Measurements from ENCODE around the gene EQTN. TPM values are rescaled to one million over a fixed set of nuclear protein-coding genes. Genes with fewer than 3 reads are reported as not detected.
A peak's percentile ranks its signal among the peaks of the same experiment; 100 is the strongest.

The EQTN gene
- 0.31 and 2.1 TPM in 2 replicates for total RNA-seq (2014; rRNA removed; shearing (Covaris generic))

GRCh38 chr9:27297050-27297449, at the start of gene EQTN:
Gene EQTN, minus strand, starts transcription at chr9:27297150. Its CDS starts 95 bp downstream, at chr9:27297055.
- H3K4me3 ChIP-seq (ENCODE audit: insufficient read depth, low read depth, low read length): no peak within 1 kb of the TSS
- no peaks in the 10 kb centered on the region for H3K36me3 ChIP-seq (replicated peaks; ENCODE audit: control insufficient read depth, insufficient read depth, low read length)
- no peaks in the 10 kb centered on the region for H3K27me3 ChIP-seq (ENCODE audit: control insufficient read depth, insufficient read depth, low read length)
- no peak for DNase-seq

DNA sequence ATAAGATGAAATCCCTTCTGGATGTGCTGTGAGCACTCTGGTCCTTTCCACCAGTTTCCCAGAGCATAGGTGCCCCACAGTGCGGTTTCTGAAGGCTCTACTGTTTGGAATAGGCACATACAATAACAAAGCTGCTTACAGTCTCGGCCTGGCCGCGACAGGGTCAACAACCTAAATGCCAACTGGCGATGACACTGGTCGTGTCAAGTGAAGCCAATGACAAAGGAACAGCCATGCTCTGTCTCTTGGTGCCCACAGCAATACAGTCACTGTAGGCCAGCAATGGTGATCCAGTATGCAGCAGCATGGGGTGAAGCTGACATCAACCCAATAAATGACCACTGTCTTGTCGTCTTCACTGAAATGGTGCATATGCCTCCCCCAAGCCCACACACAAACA, 47.8 kb upstream of the EQTN start:
- no peak overlapping the region for H3K4me3 ChIP-seq (ENCODE audit: insufficient read depth, low read depth, low read length)
- DNase-seq: no peak
- no peaks in the 10 kb centered on the region for H3K27me3 ChIP-seq (ENCODE audit: control insufficient read depth, insufficient read depth, low read length)
- no peaks in the 10 kb centered on the region for H3K36me3 ChIP-seq (replicated peaks; ENCODE audit: control insufficient read depth, insufficient read depth, low read length)

GRCh38 chr9:27341545-27342294, 44.8 kb upstream of the EQTN start:
- no peaks in the 10 kb centered on the region for H3K27me3 ChIP-seq (ENCODE audit: control insufficient read depth, insufficient read depth, low read length)
- no peak for DNase-seq
- H3K36me3 ChIP-seq (replicated peaks; ENCODE audit: control insufficient read depth, insufficient read depth, low read length): no peaks in the 10 kb centered on the region
- no peak overlapping the region for H3K4me3 ChIP-seq (ENCODE audit: insufficient read depth, low read depth, low read length)

DNA sequence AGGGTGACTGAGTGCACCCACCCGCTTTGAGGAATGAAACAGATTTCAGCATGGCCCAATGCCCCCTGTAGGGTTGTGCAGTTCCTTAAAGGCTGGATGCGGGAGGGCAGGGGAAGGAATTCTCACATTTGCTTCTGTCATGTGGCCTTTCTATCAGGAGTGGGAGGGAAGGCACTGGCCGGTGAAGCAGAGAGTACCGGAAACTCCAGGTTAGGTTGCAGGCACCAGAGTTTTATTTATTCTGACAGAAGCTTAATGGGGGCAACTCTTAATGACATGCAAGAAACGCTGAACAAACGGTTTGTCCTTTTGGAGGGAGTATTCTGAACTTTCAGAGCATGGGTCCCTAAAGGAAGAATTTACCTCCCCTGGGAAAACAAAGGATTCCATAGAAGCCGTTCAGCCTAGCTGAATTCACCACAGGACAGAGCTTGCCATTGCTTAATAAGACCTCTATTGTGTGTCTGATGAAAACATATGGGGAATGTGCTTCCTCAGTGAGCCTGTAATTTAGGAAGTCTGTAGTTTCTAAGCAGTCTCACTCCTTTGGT, 44.1 kb upstream of the EQTN start:
- peak; percentile 62 for DNase-seq

GRCh38 chr9:27340285-27340674, 43.3 kb upstream of the EQTN start:
- no peak overlapping the region for H3K4me3 ChIP-seq (ENCODE audit: insufficient read depth, low read depth, low read length)
- no peak for DNase-seq
- H3K27me3 ChIP-seq (ENCODE audit: control insufficient read depth, insufficient read depth, low read length): no peaks in the 10 kb centered on the region
- H3K36me3 ChIP-seq (replicated peaks; ENCODE audit: control insufficient read depth, insufficient read depth, low read length): no peaks in the 10 kb centered on the region

More for the DNA sequence above, 44.1 kb upstream of the EQTN start:
- H3K27me3 ChIP-seq (ENCODE audit: control insufficient read depth, insufficient read depth, low read length): no peaks in the 10 kb centered on the region
- H3K4me3 ChIP-seq (ENCODE audit: insufficient read depth, low read depth, low read length): no peak overlapping the region
- H3K36me3 ChIP-seq (replicated peaks; ENCODE audit: control insufficient read depth, insufficient read depth, low read length): no peaks in the 10 kb centered on the region

- DNase-seq: no peak
- Histone ChIP-seq H3K27me3 (ENCODE audit: control insufficient read depth, insufficient read depth, low read length) (no peaks in the 10 kb centered on the region), H3K36me3 (replicated peaks; ENCODE audit: control insufficient read depth, insufficient read depth, low read length) (no peaks in the 10 kb centered on the region), H3K4me3 (ENCODE audit: insufficient read depth, low read depth, low read length) (no peak overlapping the region)
Observed at GRCh38 chr9:27339661-27340284, 42.8 kb upstream of the EQTN start.

DNA sequence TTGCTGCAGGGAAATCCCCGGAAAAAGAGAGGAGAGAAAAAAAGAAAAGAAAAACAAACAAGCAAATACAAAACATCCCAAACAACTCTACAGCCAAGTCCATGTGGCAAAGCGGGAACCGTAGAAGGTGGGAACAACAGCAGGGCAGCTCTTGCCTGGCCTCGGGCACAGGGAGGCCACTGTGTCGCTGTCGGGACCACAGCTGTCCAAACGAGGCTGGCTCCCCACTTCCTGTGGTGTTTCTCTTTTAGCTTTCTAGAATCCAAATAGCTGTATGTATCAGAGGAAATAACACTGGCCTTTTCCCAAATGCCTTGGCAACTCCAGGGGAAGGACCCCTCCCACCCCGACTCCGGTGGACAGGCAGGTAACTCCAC, 41.6 kb upstream of the EQTN start:
- Histone ChIP-seq H3K4me3 (ENCODE audit: insufficient read depth, low read depth, low read length) (no peak overlapping the region), H3K36me3 (replicated peaks; ENCODE audit: control insufficient read depth, insufficient read depth, low read length) (no peaks in the 10 kb centered on the region), H3K27me3 (ENCODE audit: control insufficient read depth, insufficient read depth, low read length) (no peaks in the 10 kb centered on the region)
- no peak for DNase-seq

GRCh38 chr9:27337833-27338526, 41.0 kb upstream of the EQTN start:
- no peak for DNase-seq
- Histone ChIP-seq H3K4me3 (ENCODE audit: insufficient read depth, low read depth, low read length) (no peak overlapping the region), H3K27me3 (ENCODE audit: control insufficient read depth, insufficient read depth, low read length) (no peaks in the 10 kb centered on the region), H3K36me3 (replicated peaks; ENCODE audit: control insufficient read depth, insufficient read depth, low read length) (no peaks in the 10 kb centered on the region)

GRCh38 chr9:27337236-27337635, 40.3 kb upstream of the EQTN start:
- H3K36me3 ChIP-seq (replicated peaks; ENCODE audit: control insufficient read depth, insufficient read depth, low read length): no peaks in the 10 kb centered on the region
- no peak for DNase-seq
- H3K27me3 ChIP-seq (ENCODE audit: control insufficient read depth, insufficient read depth, low read length): no peaks in the 10 kb centered on the region
- H3K4me3 ChIP-seq (ENCODE audit: insufficient read depth, low read depth, low read length): no peak overlapping the region

DNA sequence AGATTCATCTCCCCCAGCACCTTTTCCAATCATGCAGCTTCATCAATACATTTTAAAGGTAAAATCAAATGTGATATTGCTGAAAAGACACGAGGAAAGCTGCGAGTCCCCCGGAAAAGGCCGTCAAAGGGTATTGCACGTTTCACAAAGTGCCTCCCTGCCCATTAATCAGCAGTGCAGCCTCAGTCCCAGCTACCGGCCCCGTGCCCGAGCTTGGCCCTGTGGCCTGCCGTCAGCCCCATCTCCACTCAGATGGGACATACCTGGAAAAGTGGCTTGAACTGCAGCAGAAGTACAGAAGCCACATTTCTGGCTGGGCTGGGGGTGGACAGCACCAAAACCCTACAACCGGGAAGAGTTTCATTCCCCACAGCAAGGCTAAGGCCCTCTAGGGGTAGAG, 39.9 kb upstream of the EQTN start:
- Histone ChIP-seq H3K36me3 (replicated peaks; ENCODE audit: control insufficient read depth, insufficient read depth, low read length) (no peaks in the 10 kb centered on the region), H3K27me3 (ENCODE audit: control insufficient read depth, insufficient read depth, low read length) (no peaks in the 10 kb centered on the region), H3K4me3 (ENCODE audit: insufficient read depth, low read depth, low read length) (no peak overlapping the region)
- DNase-seq: peak; percentile 51

- Histone ChIP-seq H3K4me3 (ENCODE audit: insufficient read depth, low read depth, low read length) (no peak overlapping the region), H3K36me3 (replicated peaks; ENCODE audit: control insufficient read depth, insufficient read depth, low read length) (no peaks in the 10 kb centered on the region), H3K27me3 (ENCODE audit: control insufficient read depth, insufficient read depth, low read length) (no peaks in the 10 kb centered on the region)
- DNase-seq: no peak
Observed at GRCh38 chr9:27336126-27336525, 39.2 kb upstream of the EQTN start.

- no peaks in the 10 kb centered on the region for H3K36me3 ChIP-seq (replicated peaks; ENCODE audit: control insufficient read depth, insufficient read depth, low read length)
Observed at GRCh38 chr9:27335075-27335474, 38.1 kb upstream of the EQTN start.

GRCh38 chr9:27333241-27334052, 36.5 kb upstream of the EQTN start:
- peak; percentile 90 for DNase-seq
- Histone ChIP-seq H3K27me3 (ENCODE audit: control insufficient read depth, insufficient read depth, low read length) (no peaks in the 10 kb centered on the region), H3K36me3 (replicated peaks; ENCODE audit: control insufficient read depth, insufficient read depth, low read length) (no peaks in the 10 kb centered on the region), H3K4me3 (ENCODE audit: insufficient read depth, low read depth, low read length) (no peak overlapping the region)

More at GRCh38 chr9:27335075-27335474, 38.1 kb upstream of the EQTN start:
- H3K27me3 ChIP-seq (ENCODE audit: control insufficient read depth, insufficient read depth, low read length): no peaks in the 10 kb centered on the region
- H3K4me3 ChIP-seq (ENCODE audit: insufficient read depth, low read depth, low read length): no peak overlapping the region
- DNase-seq: no peak

DNA sequence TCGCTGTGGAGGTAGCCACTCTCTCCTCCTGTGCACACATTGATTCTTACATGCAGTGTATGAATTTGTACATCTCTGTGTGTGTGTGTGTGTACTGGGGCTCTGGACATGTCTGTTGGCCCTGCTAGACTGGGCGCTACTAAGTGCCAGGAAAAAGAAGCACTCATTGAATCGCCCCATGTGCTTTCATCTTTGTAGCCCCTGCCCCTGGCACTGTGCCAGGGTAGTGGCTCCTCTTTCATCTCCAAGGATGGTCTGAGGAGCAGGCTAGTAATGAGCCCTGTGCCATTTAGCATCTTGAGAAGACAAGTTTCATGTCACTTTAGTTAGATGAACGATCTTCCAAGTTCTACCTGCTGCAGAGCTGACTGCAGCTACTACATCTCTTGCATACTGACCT, 34.4 kb upstream of the EQTN start:
- Histone ChIP-seq H3K4me3 (ENCODE audit: insufficient read depth, low read depth, low read length) (no peak overlapping the region), H3K27me3 (ENCODE audit: control insufficient read depth, insufficient read depth, low read length) (no peaks in the 10 kb centered on the region), H3K36me3 (replicated peaks; ENCODE audit: control insufficient read depth, insufficient read depth, low read length) (no peaks in the 10 kb centered on the region)
- DNase-seq: no peak
